H1 (cell line): Measurements from ENCODE around the gene MAPK14. TPM values are rescaled to one million over a fixed set of nuclear protein-coding genes. Genes with fewer than 3 reads are reported as not detected.

Experiments
- GTF2F1 ChIP-seq: IDR thresholded peaks from 2 replicates; pipeline ENCODE4 v1.6.1; 2012; ENCODE audit warnings: low read depth, low read length, improper control_type of control experiment, borderline replicate concordance
- KDM4A ChIP-seq: IDR thresholded peaks from one replicate; pipeline ENCODE4 v1.7.1; 2012; ENCODE audit warnings: low read depth, mild to moderate bottlenecking, moderate library complexity, low read length, inconsistent platforms; ENCODE audit not compliant: severe bottlenecking
- SIRT6 ChIP-seq: IDR thresholded peaks from one replicate; pipeline ENCODE4 v1.7.1; 2012; ENCODE audit warnings: low read length, inconsistent platforms
- SP2 ChIP-seq: IDR thresholded peaks from 2 replicates; pipeline ENCODE4 v1.6.1; 2012; ENCODE audit warnings: mild to moderate bottlenecking, low read length, inconsistent platforms
- SRF ChIP-seq: IDR thresholded peaks from 2 replicates; pipeline ENCODE4 v1.6.1; 2011; ENCODE audit warnings: mild to moderate bottlenecking, low read depth, low read length, moderate library complexity
- TAF7 ChIP-seq: optimal IDR thresholded peaks from 2 replicates; pipeline ENCODE3; 2011; ENCODE audit warnings: low read depth, mild to moderate bottlenecking, inconsistent platforms, low read length, moderate library complexity, borderline replicate concordance
- polyA plus RNA-seq, 7 experiments: library from polyadenylated mRNA; depleted of rRNA in 3 of 7; stranded (reverse) in 5 of 7; unstranded in 2 of 7; fragments of >200 nt in 5 of 7; fragments of 200-250 nt in 2 of 7; gene quantifications; 1 replicate in 5 of 7; 2 replicates in 1 of 7; 4 replicates in 1 of 7; pipeline versions ENCODE4 v1.2.1 to v1.2.3, GENCODE V29; 2011 to 2013; ENCODE audit warnings: missing spikeins in 2 of 7, mixed read lengths in 2 of 7
- total RNA-seq: library from RNA; stranded (reverse); fragmentation: NEBNext Ultra II Directional; extraction: Animal tissue kit (Norgen Biotek cat#: 25700); gene quantifications from 2 replicates; pipeline ENCODE4 v1.2.1, GENCODE V29; 2021
- TF ChIP-seq, protein P1 (sequence below), 3 experiments: IDR thresholded peaks; 1 replicate in 2 of 3; 2 replicates in 1 of 3; pipeline versions ENCODE4 v1.5.1 to v1.6.1; 2011; ENCODE audit warnings: low read length in 3 of 3, mild to moderate bottlenecking in 3 of 3, inconsistent platforms in 2 of 3, low read depth in 1 of 3, moderate library complexity in 1 of 3; ENCODE audit not compliant: insufficient read depth in 1 of 3; ENCODE audit errors: control extremely low read depth in 1 of 3
- TF ChIP-seq, protein P2 (sequence below): IDR thresholded peaks from 2 replicates; pipeline ENCODE4 v1.6.1; 2011; ENCODE audit warnings: low read depth, mild to moderate bottlenecking, low read length; ENCODE audit not compliant: insufficient read depth

MAPK14 gene
- total and polyA plus RNA-seq, 2 of the 8 experiments (the other 6 are each of a cell fraction or from before 2014, with no cell fraction given) = 18.1 to 39.3 TPM

DNA sequence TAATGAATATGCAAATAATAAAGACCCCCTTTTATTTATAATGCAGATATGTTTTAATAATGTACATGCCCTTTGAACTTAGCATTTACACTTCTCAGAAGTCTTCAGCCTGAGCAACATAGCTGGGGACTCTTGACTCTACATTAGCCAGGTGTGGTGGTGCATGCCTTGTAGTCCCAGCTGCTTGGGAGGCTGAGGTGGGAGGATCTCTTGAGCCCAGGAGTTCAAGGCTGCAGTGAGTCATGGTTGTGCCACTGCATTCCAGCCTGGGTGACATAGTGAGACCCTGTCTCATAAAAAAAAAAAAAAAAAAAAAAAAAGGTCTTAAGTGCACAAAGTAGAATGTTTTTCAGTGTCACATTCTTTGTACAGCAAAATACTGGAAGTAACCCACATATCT is 85.4 kb downstream of the MAPK14 start (continued):
- TF ChIP-seq, protein P1, sequence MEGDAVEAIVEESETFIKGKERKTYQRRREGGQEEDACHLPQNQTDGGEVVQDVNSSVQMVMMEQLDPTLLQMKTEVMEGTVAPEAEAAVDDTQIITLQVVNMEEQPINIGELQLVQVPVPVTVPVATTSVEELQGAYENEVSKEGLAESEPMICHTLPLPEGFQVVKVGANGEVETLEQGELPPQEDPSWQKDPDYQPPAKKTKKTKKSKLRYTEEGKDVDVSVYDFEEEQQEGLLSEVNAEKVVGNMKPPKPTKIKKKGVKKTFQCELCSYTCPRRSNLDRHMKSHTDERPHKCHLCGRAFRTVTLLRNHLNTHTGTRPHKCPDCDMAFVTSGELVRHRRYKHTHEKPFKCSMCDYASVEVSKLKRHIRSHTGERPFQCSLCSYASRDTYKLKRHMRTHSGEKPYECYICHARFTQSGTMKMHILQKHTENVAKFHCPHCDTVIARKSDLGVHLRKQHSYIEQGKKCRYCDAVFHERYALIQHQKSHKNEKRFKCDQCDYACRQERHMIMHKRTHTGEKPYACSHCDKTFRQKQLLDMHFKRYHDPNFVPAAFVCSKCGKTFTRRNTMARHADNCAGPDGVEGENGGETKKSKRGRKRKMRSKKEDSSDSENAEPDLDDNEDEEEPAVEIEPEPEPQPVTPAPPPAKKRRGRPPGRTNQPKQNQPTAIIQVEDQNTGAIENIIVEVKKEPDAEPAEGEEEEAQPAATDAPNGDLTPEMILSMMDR (IDR thresholded peaks at IDR 0.05; ENCODE audit: control extremely low read depth in 1 of 3, insufficient read depth in 1 of 3, low read depth in 1 of 3, low read length in 3 of 3) = no peak
- TF ChIP-seq SRF = no peak
- no peak for TF ChIP-seq GTF2F1
- TF ChIP-seq KDM4A = no peak
- no peak for TF ChIP-seq SIRT6
- no peak for TF ChIP-seq TAF7
- TF ChIP-seq SP2 = no peak
- TF ChIP-seq, protein P2, sequence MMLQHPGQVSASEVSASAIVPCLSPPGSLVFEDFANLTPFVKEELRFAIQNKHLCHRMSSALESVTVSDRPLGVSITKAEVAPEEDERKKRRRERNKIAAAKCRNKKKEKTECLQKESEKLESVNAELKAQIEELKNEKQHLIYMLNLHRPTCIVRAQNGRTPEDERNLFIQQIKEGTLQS = no peak
- TF ChIP-seq, all 59 proteins: peak for 0
